RWPE2 (cell line): ENCODE measurements around the gene KLHL2.

Experiments used
- ATAC-seq: fragments of 200-7000 bp; cut with Tn5 transposase; 3 replicates; pipeline ENCODE4 v1.9.1; 2021; ENCODE audit warnings: low read depth
- DNase-seq: peaks from one replicate; pipeline ENCODE4 v3.0.0-alpha.2; 2020; ENCODE audit warnings: low spot score
- H3K27ac ChIP-seq: fragments of 450-650 bp; 2 replicates; pipeline ENCODE4 v1.5.1; 2017; ENCODE audit warnings: mild to moderate bottlenecking; ENCODE audit not compliant: poor library complexity, severe bottlenecking
- H3K27me3 ChIP-seq: fragments of 250-450 bp; sonication (Bioruptor Pico); 2 replicates; pipeline ENCODE4 v1.5.1; 2021; ENCODE audit warnings: mild to moderate bottlenecking, moderate library complexity; ENCODE audit not compliant: insufficient read depth, poor library complexity, severe bottlenecking
- H3K36me3 ChIP-seq: fragments of 250-450 bp; sonication (Bioruptor Pico); 2 replicates; pipeline ENCODE4 v1.5.1; 2020; ENCODE audit warnings: low read depth, mild to moderate bottlenecking, moderate library complexity
- H3K4me1 ChIP-seq: fragments of 250-450 bp; sonication (Bioruptor Pico); 2 replicates; pipeline ENCODE4 v1.5.1; 2021; ENCODE audit warnings: mild to moderate bottlenecking, moderate library complexity; ENCODE audit not compliant: insufficient read depth, poor library complexity, severe bottlenecking
- H3K4me3 ChIP-seq: fragments of 250-450 bp; sonication (Bioruptor Pico); 2 replicates; pipeline ENCODE4 v1.5.1; 2021; ENCODE audit warnings: mild to moderate bottlenecking, moderate library complexity; ENCODE audit not compliant: severe bottlenecking
- H3K9me3 ChIP-seq: fragments of 250-450 bp; sonication (Bioruptor Pico); 2 replicates; pipeline ENCODE4 v1.5.1; 2021; ENCODE audit warnings: mild to moderate bottlenecking, moderate library complexity; ENCODE audit not compliant: severe bottlenecking
- CTCF ChIP-seq: fragments of 450-650 bp; IDR thresholded peaks from one replicate; pipeline ENCODE4 v1.5.1; 2017; ENCODE audit warnings: mild to moderate bottlenecking, moderate library complexity; ENCODE audit not compliant: poor library complexity, severe bottlenecking

Gene KLHL2

GRCh38 chr4:165309456-165309855, 102.1 kb downstream of the KLHL2 start:
- no peak for TF ChIP-seq CTCF
- H3K9me3 ChIP-seq = no peaks in the 10 kb centered on the region
- ATAC-seq (no peak), DNase-seq (no peak)
- H3K27me3 ChIP-seq = no peaks in the 10 kb centered on the region
- H3K36me3 ChIP-seq = peaks cover 53% of the 10 kb centered on the region
- peaks cover 31% of the 10 kb centered on the region for H3K4me1 ChIP-seq
- H3K27ac ChIP-seq = no peak overlapping the region
- H3K4me3 ChIP-seq = no peak overlapping the region

GRCh38 chr4:165312506-165312905, 105.1 kb downstream of the KLHL2 start:
- TF ChIP-seq CTCF = no peak
- Histone ChIP-seq H3K36me3 (peaks cover 68% of the 10 kb centered on the region), H3K4me3 (no peak overlapping the region), H3K4me1 (peaks cover 28% of the 10 kb centered on the region), H3K27ac (no peak overlapping the region), H3K9me3 (no peaks in the 10 kb centered on the region), H3K27me3 (no peaks in the 10 kb centered on the region)
- peak; percentile 92 for ATAC-seq
- DNase-seq = no peak

- Histone ChIP-seq H3K27me3 (no peaks in the 10 kb centered on the region), H3K36me3 (peaks cover 47% of the 10 kb centered on the region), H3K4me3 (no peak overlapping the region), H3K27ac (no peak overlapping the region), H3K4me1 (no peaks in the 10 kb centered on the region), H3K9me3 (no peaks in the 10 kb centered on the region)
- no peak for TF ChIP-seq CTCF
- no peak for DNase-seq
- ATAC-seq = no peak
Observed at GRCh38 chr4:165319030-165319429, 111.7 kb downstream of the KLHL2 start.

- no peak for TF ChIP-seq CTCF
- H3K27ac ChIP-seq = no peak overlapping the region
- no peak overlapping the region for H3K4me3 ChIP-seq
- peaks cover 42% of the 10 kb centered on the region for H3K36me3 ChIP-seq
- no peaks in the 10 kb centered on the region for H3K27me3 ChIP-seq
- H3K4me1 ChIP-seq = no peaks in the 10 kb centered on the region
- no peak for ATAC-seq
- H3K9me3 ChIP-seq = no peaks in the 10 kb centered on the region
- no peak for DNase-seq
Observed at GRCh38 chr4:165319509-165319908, 112.1 kb downstream of the KLHL2 start.

- Histone ChIP-seq H3K9me3 (no peaks in the 10 kb centered on the region), H3K4me1 (peaks cover 14% of the 10 kb centered on the region), H3K27me3 (no peaks in the 10 kb centered on the region), H3K27ac (peak overlapping the region; percentile 95), H3K36me3 (peaks cover 24% of the 10 kb centered on the region), H3K4me3 (no peak overlapping the region)
- no peak for DNase-seq
- no peak for TF ChIP-seq CTCF
- no peak for ATAC-seq
Observed at GRCh38 chr4:165324236-165324917, 117.0 kb downstream of the KLHL2 start.
